DMS153 (cell line): ENCODE measurements around the gene LRRC25.
A peak's percentile ranks its signal among the peaks of the same experiment; 100 is the strongest.

Experiments used
- DNase-seq: peaks from one replicate; lab custom pipeline; 2025; lab: John Stamatoyannopoulos, UW

LRRC25 gene

DNA sequence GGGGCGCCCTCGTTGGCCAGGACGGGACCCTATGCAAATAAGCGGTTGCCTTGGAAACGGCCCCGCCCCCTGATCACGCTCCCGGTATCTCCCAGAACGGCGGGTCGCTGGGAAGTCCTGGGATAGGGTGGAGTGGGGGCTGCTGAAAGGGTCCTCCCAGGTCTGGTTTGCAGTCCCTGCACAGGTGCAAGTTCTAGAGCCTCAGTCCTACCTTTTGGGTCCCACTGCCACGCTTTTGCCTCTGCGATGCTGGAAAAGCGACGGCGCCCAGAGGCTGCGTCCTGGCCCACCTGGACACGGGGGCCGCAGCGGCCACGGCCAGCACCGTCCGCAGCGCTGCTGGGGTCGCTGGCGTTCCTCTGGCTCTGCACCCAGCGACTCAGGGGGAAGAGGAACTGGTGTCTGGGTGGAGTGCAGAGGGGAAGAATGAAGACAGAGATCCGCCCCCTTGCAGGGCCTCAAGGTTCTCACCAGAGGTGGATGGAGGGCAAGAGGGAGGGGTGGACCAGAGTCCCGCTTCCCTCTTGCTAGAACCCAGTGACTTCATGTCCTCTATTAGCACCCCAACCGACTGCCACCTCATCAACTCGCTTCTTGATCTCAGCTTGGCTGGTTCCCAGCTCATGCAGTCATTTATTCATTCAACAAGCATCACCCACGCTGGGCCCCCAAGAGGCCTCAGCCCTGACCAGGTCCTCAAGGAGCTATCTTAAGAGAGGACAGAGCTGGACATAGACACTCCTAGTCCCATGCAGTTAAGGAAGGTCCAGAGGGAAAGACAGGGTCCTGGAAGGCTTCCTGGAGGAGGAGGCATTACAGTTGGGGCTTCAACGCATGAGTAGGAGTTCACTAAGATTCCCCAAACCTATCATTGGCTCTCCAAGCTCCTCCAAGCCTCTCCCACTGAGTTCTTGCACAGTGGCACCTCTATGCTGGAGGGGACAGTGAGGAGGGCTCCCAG lies at the start of gene LRRC25:
LRRC25 (minus strand) TSS at position 381 of the 961 bp plus-strand sequence. CDS start 659 bp downstream, outside the sequence.
- no peak for DNase-seq

DNA sequence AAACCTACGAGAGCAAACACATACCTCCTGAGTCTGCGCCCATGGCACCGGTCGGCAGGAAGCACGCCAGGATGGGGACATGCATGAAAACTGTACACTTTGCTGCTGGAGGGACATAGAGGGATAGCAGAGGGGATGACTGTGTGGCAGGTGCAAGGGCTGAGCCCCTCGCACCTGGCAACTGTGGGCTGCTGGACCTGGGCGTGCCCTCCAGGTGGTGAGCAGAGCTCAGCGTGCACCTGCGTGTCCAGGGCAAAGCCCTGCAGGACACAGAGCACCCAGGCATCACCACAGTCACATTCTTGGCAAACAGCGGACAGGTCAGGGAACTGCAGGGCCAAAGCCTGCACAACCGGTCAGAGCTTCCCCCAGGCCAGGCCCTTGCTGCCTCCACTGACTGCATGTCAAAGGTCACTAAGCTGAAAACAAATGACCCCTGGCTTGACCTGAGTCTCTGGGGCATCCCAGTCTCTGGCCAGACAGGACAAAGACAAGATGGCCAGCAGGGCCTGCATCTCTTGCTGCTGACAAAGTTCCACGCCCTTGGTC lies 49.5 kb upstream of the LRRC25 start:
- no peak for DNase-seq

DNA sequence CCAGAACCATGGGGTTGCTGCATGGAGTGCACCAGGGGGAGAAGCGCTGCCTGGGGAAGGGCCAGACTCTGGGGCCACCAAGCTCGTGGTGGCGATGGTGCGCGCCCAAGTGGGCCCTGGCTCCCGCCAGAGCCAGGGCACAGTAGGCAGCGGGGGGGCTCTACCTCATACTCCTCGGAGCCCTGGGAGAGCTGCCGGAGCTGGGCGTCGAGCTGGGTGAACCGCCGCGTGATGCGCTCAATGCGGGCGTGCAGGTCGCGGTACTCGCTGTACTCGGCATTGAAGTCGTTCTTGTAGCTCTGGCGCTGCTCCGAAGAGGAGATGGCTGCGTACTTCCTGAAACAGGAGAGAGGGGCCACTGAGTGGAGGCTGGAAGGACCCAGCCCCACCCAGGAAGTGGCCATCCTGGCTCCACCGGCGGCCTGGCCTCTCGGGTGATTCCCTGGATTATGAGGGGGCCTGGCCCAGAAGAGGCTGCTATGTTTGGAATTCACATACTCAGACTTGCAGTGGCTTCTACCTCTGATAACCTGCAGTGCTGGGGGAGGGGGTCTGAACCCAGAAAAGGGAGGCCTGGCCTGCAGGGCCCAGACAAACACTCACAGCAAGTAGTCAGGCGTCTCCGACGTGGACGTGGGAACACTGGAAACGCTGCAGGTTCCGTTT lies 48.9 kb upstream of the LRRC25 start:
- DNase-seq: no peak

DNA sequence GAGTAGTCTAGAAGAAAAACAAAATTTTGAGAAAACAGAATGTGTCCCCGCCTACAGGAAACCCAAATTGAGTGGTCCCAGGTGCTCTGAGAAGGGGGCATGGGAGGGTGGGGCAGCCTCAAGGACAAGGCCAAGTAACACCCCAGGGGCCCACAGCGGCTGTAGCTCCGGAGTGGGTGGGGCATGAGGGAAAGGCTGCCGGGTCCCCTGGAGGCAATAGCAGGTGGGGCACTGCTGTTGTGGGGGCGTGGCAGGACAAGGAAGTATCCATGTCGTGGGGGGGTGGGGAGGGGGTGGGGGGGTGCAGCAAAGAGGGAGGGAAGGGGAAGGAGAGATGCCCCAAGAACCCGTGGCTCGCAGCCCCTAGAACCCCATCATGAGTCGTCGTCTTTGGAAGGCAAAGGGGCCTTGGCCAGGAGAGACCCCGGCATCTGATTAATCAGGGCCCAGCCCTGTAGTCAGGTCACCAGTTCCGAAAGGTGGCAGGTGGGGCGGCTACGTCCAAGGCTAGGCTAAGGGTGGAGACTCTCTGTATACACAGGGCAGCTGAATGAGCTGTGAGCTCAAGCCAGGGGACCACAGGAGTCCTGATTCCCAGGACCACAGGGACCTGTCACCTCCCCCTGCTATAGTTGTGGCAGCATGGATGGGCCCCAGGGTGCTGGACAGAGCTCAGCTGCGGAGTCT lies 48.0 kb upstream of the LRRC25 start:
- no peak for DNase-seq

DNA sequence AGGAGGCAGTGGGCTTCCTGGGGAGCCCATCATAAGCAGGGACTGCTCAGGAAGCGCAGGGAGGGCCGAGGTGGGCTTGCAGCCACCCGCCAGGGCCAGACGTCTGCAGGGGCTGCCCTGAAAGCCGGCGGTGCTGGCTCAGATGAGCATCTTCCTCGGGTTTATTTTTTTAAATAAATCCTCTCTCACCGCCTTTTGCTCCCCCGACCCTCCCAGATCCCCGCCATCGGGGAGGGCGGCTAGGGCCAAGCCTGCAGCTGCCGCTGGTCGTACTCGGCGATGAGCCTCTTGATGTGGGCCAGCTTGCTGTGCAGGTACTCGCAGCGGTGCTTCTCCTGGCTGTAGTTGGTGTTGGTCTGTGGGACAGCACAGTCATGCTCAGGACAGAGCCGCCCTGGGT lies 47.1 kb upstream of the LRRC25 start:
- DNase-seq: no peak

DNA sequence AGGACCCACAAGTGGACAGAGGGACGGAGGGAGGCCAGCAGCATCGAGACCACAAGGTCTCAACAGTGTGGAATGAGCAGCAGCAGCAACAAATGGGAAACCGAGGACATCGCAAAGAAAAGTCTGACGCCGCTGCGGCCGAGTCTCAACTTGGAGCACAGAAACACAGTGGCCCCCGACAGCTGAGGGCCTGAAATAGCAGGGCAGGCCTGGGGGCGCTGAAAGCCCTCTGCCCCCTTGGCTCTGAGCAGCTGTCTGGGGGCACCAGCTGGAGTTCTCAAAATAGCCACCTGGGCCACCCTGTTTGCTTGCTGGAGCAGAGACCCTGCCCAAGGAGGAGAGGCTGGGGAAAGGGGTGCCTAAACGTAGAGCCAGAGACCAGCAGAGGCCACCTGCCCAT lies 46.4 kb upstream of the LRRC25 start:
- DNase-seq: no peak

DNA sequence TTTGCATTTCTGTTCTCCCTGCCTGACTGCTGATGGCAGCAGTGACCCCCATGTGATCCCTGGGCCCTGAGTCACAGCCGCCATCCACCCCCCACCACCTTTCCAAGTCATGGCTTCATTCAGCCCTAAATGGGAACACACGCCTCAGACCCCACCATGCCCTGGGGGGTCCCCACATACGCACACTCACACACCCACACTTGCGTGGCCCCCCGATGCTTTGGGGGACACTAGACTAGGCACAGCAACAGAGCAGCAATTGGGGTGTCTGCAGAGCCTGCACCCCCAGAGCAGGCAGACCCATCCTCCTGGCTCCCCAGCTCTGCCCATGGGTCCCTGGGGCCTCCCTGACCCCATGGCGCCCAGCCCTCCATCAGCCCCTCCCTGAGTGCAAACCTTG lies 46.0 kb upstream of the LRRC25 start:
- no peak for DNase-seq

DNA sequence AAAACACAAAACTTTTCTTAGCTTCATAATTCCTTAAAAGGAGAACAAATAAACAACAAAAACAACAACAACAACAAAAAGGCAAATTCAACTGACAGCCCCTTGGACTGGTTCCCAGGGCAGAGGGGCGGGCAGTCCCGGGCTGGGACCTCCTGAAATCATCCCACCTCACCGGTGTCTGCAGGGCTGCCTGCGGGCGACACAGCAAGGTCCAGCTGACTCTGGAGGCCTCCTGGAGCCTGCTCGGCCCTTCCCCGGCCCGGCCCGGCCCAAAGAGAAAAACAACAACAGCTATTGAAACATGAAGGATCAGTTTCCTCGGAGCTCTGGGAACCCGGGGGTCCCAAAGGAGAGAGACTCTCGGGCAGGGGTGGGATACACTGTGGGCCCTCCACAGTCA lies 45.5 kb upstream of the LRRC25 start:
- no peak for DNase-seq

DNA sequence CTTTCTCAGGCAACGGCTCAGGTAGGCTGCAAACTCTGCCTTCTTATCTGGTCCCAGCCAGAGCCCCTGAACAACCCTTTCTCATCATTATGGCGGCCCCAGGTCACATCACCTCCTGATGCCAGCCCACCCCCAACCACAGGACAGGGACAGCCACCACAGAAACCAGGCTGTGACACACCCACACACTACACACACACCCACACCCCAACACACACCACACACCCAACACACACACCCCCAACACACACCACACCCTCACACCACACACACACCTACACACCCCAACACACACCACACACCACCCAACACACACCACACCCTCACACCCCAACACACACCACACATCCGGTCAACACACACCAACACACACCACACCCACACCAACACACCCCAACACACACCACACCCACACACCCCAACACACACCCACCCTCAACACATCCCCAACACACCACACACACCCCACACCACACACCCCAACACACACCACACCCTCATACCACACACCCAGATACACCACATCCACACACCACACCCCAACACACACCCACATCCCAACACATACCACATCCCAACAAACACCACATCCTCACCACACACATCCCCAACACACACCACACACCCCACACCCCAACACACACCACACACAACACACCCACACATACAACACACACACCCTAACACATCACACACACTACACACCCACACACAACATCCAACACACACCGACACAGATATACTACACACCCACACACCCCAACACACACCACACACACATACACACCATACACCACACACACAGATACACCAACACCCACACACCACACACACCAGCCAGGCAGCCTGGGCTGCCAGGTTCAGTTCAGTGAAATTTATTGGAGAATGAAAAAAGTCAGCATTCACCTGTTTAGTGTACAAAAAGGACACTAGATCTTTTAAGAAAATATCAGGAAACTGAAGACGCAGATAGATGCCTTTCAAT lies 44.7 kb upstream of the LRRC25 start:
- no peak for DNase-seq

DNA sequence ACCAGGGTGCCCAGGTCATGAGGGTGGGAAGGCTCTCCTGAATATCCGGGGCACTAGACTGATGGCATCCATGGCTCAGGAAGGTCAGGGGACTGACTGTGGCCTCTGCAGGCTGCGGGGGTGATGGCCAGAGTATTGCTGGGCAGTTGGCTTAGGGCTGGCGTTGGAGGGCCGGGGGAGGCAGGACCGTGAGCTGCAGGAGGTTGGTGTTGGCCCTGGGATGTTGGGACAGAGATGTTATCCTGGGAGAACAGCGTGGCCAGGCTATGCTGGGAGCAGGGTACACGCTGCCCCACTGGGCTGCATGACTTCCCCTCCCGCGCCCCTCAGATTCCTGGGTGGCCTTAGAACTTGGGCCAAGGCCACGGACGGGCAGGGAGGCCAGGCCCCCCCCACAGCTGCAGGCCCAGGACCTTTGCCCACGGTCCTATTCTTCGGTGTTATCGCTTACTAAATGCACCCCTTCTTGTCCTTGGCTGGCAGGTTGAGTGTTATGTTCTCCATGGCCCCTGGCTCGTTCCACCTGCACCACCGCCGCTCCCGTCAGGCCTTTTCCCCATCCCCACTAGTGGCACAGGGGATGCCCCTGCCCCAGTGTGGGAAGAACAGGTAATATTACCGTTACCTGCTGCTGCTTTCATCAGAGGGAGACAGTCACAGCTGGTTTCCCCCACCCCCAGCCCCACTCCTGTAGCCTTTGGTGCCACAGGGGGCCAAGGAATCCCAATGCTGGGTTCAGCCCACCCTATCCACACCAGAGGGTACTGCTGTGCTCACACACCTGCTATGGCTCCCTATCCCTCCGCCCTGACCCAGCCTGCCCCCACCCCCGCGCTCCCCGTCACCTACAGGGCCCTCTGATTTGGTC lies 43.7 kb upstream of the LRRC25 start:
- DNase-seq: no peak

DNA sequence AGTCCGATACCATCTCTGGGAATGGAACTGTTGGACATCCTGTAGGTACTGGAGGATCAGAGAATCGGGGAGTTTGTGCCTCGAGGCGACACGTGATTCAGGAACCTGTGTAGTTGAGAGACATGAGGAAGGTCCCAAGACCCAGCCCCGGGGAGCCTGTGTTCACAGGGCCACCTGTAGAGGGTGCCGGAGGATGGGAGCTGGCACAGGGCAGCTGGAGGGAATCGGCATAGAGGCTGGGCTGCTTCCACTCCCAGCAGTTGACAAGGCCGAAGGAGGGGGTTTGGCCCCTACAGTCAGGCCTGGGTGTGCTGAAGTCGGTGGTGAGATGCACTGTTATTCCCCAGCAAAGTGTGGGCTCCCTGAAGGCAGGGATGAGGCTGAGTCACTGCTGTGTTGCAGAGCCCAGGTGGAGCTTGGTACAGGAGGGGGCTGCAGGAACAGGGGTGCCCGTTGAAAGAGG lies 43.0 kb upstream of the LRRC25 start:
- DNase-seq: no peak

DNA sequence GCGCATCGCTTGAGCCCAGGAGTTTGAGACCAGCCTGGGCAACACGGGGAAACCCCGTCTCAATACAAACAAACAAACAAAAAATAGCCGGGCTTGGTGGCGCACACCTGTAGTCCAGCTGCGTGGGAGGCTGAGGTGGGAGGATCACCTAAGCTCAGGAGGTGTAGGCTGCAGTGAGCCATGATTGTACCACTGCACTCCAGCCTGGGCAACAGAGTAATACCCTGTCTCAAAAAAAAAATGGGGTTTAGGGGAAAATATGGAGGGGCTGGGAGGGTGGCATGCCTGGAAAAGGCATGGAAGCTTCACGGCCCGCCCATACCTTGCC lies 42.5 kb upstream of the LRRC25 start:
- DNase-seq: no peak

DNA sequence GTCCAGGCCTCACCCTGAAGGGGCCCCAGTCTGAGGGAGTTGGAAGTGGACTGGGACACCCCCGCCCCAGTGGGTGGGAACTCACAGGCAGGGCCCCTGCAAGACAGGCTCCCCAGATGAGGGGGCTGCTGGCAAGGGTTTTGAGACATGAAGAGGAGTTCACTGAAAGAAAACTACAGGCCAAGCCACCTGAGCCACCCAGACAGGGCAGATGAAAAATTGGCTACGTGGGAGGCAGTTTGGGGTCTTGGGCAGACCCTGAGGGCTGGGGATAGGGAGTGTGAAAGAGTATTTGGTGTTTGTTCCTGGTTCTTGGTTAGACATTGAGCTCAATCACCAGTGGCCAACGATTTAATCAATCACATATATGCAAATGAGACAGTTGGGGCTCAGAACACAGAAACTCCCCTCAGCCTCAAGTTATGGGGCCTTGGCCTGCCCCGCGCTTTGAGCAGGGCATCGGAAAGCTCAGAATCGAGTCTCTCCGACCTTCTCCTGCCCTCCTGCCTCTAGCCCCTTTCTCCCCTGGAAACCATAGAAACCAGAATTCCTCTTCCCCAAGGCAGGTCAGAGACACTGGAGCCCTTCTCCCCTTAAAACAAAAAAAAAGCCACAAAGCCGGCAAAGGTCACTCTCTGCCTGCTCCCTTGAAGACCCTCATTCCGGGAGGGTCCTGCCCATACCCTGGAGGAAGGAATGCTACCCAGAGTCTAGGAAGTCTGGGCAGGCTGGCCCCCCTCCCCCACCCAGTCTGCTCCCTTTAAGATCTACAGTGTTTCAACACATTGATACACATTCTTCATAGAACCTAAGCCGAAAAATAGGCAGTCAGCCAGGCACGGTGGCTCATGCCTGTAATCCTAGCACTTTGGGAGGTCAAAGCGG lies 41.8 kb upstream of the LRRC25 start:
- DNase-seq: no peak

DNA sequence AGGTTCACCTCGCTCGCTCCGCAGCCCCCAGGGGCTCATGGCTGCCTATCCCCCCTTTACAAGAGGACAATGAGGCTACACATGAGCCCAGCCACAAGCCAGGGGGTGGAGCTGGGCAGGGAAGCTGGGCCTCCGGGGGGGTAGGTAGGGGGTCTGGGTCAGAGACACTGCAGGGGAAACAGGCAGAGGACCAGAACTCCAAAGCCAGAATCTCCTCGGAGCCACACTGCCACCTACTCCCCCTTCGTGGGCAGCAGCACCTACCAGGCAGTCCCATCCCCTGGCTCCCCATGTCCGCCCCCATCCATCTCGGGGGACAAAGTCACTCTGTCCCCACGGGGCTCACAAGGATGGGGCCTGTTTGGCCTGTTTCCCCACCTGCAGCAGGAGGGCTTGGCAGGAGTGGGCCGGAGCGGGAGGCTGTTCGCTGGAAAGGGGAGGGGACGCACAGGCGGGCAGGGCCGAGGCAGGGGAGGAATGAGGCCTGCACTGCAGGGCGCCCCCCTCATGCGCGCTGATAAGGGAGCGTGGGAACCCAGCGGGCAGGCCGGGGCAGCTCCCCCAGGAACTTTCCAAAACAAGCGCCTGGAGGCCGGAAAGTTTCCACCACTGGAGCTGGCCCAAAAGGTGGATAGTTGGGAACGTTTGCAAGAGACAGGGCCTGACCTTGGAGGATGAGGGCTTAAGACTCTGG lies 41.1 kb upstream of the LRRC25 start:
- DNase-seq: no peak

DNA sequence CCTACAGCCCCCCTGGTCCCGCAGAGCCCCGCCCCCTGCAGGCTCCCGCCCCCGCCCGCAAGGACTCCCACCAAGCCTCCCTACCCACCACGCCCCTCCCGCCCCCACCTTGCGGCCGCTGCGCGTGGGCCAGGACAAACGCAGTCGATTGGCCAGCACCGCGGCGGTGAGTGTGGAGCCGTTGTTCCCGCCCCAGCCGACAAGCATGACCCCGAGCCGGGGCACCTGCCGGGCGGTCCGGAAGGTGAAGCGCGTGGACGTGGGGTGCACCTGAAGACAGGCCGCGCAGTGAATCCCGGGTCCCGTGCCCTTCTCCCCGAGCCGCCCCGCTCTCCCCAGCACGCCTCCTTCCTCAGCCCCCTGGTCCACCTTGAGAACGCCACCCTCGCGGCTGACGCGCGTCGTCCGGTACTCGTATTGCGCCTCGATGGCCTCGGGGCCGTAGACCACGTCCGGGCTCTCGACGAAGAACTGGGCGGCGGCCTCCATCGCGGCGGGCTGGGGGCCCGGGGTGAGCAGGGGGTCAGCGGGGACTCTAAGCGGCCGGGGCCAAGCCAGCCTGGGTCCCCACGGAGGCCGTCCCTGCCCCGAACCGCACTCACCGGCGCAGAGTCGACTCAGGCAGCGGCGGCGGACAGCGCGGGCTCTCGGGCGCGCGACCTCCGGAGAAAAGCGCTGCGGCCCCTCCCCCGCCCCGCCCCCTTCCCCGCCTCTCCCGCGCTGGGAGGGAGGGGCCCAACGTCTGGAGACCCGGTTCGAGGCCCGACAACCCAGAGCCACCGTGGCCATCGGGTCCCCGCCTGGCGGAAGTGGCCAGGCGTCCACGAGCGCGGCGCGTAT lies 40.3 kb upstream of the LRRC25 start, which contains the start of gene ISYNA1:
ISYNA1 (minus strand) TSS at position 643 of the 840 bp plus-strand sequence; CDS start at position 489, 154 bp downstream.
- no peak for DNase-seq

DNA sequence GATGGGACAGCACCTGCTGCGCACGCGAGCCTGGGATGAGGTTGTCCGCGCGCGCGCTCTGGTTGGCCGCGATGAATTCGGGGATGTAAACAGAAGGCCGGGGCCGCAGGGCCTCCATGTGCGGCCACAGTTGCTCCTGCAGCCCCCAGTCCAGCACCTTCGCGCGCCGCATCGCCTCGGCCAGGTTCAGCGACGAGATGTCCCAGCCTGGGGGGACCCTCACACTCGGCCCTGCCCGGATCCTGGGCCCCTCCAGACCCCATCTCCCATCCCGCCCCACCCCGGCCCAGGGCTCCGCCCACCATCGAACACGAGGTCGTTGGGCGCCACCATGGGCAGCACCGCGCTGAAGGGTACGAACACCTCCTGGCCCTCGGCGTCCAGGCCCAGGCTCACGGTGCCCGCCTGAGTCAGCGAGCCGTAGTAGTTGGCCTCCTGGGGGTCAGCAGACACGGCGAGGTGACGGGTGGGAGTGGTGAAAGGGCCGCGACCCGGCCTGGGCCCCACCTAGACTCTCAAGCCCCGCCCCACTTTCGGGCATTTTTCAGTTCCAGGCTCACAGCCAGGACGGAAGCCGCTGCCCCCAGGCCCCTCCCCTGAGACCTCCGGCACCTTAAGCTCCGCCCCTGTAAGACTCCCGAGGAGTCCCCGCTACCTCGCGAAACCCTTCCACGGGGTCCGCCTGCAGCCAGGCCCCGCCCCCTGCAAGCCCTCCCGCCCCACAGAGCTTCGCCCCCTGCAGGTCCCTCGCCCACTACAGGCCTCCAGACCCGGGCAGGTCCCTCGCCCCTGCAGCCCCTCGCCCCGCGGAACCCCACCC lies 39.5 kb upstream of the LRRC25 start:
- peak; percentile 60 for DNase-seq
